ENCODE results near the gene LGALS12.

LGALS12 gene

DNA sequence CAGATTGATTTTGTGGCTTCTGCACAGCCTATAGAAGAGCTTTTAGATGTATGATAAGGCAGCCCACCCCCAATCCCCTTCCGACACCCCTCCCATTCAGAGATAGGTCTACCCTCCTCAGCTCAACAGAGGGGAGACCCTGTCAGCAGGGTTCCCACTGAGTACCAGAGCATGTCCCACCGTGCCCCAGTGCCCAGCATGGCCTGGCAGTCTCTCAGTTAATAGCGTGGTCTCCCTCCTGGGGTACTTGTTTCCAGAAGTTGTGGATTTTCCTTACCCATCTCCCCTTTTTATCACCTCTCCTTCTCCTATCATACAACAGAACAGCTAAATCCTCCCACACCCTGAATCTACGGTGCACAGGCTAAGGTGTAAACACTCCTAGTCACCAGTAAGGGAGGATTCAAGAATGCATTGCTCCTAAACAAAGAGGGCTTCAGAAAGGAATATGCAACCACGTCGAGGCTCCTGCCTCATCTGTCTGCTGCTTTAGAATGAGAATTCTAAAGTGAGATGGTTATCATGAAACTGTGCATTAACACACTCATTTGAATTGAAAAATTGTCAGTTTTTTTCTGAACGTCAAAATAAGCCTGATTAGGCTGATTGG is 50.6 kb downstream of the LGALS12 start:
- TF ChIP-seq Cebpa-rat (IDR thresholded peaks at IDR 0.05): no peak
- Histone ChIP-seq H3K9me3 (replicated peaks in 1 of 11) (no peaks in the 10 kb centered on the region), H3K36me3 (no peaks in the 10 kb centered on the region), H3K4me1 (peaks cover 23 to 45% (median 37%) of the 10 kb centered on the region in 10 experiments), H4K20me1 (no peaks in the 10 kb centered on the region), H3K4me2 (0 out of 22 replicates have a peak overlapping the region, but pooled peaks of 1 of the 11 experiments have one; percentile 2), H3K27me3 (no peaks in the 10 kb centered on the region), H3K27ac (no peak overlapping the region), H3K4me3 (no peak overlapping the region), H3K9ac (no peak overlapping the region)

GRCh38 chr11:63557570-63557969 is 51.7 kb downstream of the LGALS12 start:
- Histone ChIP-seq H3K4me3 (no peak overlapping the region), H3K4me1 (peaks cover 23 to 39% (median 37%) of the 10 kb centered on the region in 10 experiments), H3K36me3 (no peaks in the 10 kb centered on the region), H3K4me2 (no peak overlapping the region), H3K27me3 (no peaks in the 10 kb centered on the region), H3K9me3 (replicated peaks in 1 of 11) (no peaks in the 10 kb centered on the region), H3K9ac (no peak overlapping the region), H3K27ac (no peak overlapping the region), H4K20me1 (no peaks in the 10 kb centered on the region)
- TF ChIP-seq Cebpa-rat (IDR thresholded peaks at IDR 0.05): no peak

- H4K20me1 ChIP-seq: no peaks in the 10 kb centered on the region
- no peak overlapping the region for H3K27ac ChIP-seq
- no peak for TF ChIP-seq Cebpa-rat (IDR thresholded peaks at IDR 0.05)
- H3K4me1 ChIP-seq: peaks cover 14 to 29% (median 28%) of the 10 kb centered on the region in 10 experiments
- no peaks in the 10 kb centered on the region for H3K9me3 ChIP-seq (replicated peaks in 1 of 11)
- no peaks in the 10 kb centered on the region for H3K36me3 ChIP-seq
- H3K4me3 ChIP-seq: no peak overlapping the region
- H3K9ac ChIP-seq: no peak overlapping the region
- H3K4me2 ChIP-seq: no peak overlapping the region
- no peaks in the 10 kb centered on the region for H3K27me3 ChIP-seq
These were observed 52.7 kb downstream of the LGALS12 start for GRCh38 chr11:63558459-63559157.

- no peaks in the 10 kb centered on the region for H4K20me1 ChIP-seq
- H3K27ac ChIP-seq: peak overlapping the region in 1 of 11 experiments; percentile 26; a peak in 1 of 22 replicates
- H3K4me1 ChIP-seq: peaks cover 8 to 22% (median 19%) of the 10 kb centered on the region in 10 experiments; a peak in 17 of 20 replicates
- no peaks in the 10 kb centered on the region for H3K9me3 ChIP-seq (replicated peaks in 1 of 11)
- H3K4me3 ChIP-seq: no peak overlapping the region
- no peak overlapping the region for H3K9ac ChIP-seq
- TF ChIP-seq Cebpa-rat (IDR thresholded peaks at IDR 0.05): no peak
- peak overlapping the region; percentile 17 to 69 (median 45); a peak in 20 of 22 replicates for H3K4me2 ChIP-seq
- H3K27me3 ChIP-seq: no peaks in the 10 kb centered on the region
- no peaks in the 10 kb centered on the region for H3K36me3 ChIP-seq
These were observed 54.8 kb downstream of the LGALS12 start for GRCh38 chr11:63560506-63561180.

DNA sequence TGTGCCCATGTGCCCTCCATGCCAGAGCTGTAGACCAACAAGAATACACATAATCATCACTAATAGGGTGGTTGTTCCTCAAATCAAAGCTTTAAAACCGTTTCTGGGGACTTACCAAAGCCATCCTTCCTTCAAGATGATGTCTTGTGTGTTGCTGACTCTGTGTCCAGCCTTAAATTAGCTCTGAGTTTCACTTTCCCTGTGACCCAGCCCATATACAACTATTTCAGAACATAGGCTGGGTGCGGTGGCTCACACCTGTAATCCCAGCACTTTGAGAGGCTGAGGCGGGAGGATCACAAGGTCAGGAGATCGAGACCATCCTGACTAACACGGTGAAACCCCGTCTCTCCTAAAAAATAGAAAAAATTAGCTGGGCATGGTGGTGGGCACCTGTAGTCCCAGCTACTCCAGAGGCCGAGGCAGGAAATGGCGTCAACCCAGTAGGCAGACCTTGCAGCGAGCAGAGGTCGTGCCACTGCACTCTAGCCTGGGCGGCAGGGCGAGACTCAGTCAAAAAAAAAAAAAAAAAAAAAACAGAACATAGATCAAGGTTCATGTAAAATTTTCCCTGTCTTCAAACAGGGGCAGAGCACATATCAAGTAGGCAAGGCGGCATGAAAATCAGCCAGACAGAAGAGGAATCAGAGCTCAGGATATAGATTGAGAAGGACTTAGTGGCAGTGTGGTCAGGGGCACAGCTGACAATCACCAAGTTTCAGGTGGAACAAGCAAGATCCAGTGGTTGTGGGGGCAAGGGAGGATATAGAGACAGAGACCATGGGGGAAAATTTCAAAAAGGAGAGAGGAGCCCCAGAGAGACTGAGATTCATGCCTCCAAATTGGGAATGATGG is 57.5 kb downstream of the LGALS12 start, which contains the start of gene PLAAT2:
PLAAT2 (minus strand) TSS at position 179 of the 855 bp plus-strand sequence; CDS start at position 124, 55 bp downstream.
- no peak within 1 kb of the TSS for H3K4me2 ChIP-seq

DNA sequence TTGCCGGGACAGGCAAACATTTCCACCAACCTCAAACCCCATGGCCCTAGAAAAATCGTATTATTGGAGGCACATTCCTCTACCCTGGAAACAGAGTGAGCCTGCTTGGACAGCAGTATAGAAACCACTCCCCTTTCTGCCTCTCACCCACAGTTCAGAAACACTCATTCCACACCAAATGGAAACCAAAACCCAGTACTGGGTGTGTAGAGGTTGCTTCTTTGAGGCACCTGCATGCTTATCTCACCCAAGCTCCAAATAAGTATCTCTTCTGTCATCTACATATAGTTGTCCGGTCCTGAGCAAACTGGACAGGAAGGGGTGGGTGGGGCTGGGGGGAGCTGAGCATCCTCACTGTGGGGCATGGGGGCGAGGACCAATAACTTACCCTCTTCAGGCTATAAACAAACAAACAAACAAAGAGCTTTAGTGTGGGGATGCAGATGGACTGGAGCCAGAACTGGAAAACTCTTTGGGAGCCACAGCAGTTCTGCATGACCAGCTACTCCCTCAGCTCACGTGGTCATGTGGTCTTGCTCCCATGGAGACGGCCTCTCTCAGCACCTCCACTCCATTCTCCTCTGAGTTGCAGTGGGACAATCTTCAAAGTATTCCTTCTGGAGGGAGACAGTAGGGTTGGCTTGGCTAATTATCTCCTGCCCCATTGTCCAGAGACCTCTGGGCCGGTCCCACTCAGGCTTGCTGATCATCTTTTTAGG is 58.3 kb downstream of the LGALS12 start:
- no peak overlapping the region for H3K27ac ChIP-seq
- H3K4me1 ChIP-seq: peaks cover 31 to 50% (median 43%) of the 10 kb centered on the region in 10 experiments
- no peaks in the 10 kb centered on the region for H3K27me3 ChIP-seq
- TF ChIP-seq Cebpa-rat (IDR thresholded peaks at IDR 0.05): no peak
- no peak overlapping the region for H3K9ac ChIP-seq
- no peaks in the 10 kb centered on the region for H3K9me3 ChIP-seq (replicated peaks in 1 of 11)
- peak overlapping the region in 8 of 11 experiments; percentile 12 to 39 (median 26); a peak in 8 of 22 replicates for H3K4me2 ChIP-seq
- H3K36me3 ChIP-seq: no peaks in the 10 kb centered on the region
- H4K20me1 ChIP-seq: no peaks in the 10 kb centered on the region
- H3K4me3 ChIP-seq: no peak overlapping the region

More for the DNA sequence above, 57.5 kb downstream of the LGALS12 start, which contains the start of gene PLAAT2:
- no peak for TF ChIP-seq Cebpa-rat (IDR thresholded peaks at IDR 0.05)
- Histone ChIP-seq H3K9ac (no peak within 1 kb of the TSS), H3K9me3 (replicated peaks in 1 of 11) (no peaks in the 10 kb centered on the region), H3K4me1 (peaks cover 31 to 50% (median 43%) of the 10 kb centered on the region in 10 experiments), H3K27me3 (no peaks in the 10 kb centered on the region), H3K4me3 (no peak within 1 kb of the TSS), H4K20me1 (no peaks in the 10 kb centered on the region), H3K27ac (no peak within 1 kb of the TSS; a peak in 1 of 22 replicates), H3K36me3 (no peaks in the 10 kb centered on the region)

DNA sequence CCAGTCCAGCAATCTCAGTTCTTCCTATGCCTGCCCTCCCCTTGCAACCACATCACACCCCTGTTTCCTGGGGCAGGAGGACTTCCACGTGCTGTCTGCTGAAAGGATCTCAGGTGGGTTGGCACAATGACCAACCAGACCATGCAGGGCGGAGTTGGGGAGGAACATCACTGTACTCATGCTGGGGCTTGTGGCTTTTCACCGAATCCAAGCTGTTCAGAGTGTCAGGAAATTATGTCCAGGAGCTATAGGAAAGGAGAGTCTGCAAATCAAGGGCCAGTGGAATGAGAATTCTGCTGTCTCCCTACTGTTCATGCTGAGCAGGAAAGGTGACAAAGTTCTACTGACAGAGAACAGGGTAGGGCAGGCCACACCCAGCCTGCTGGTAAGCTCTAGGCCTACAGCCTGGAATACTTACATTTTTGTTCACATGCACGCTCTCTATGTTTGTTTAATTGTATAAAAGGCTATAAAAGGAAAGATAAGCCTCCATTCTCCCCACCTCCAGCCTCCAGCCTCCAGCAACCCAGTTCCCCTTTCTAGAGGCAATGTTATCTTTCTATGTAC is 59.0 kb downstream of the LGALS12 start:
- no peak overlapping the region for H3K4me3 ChIP-seq
- no peak overlapping the region for H3K27ac ChIP-seq
- H4K20me1 ChIP-seq: no peaks in the 10 kb centered on the region
- no peaks in the 10 kb centered on the region for H3K27me3 ChIP-seq
- peak overlapping the region in 8 of 11 experiments; percentile 12 to 39 (median 26); a peak in 8 of 22 replicates for H3K4me2 ChIP-seq
- no peaks in the 10 kb centered on the region for H3K9me3 ChIP-seq (replicated peaks in 1 of 11)
- no peak for TF ChIP-seq Cebpa-rat (IDR thresholded peaks at IDR 0.05)
- peaks cover 31 to 50% (median 43%) of the 10 kb centered on the region in 10 experiments for H3K4me1 ChIP-seq
- no peaks in the 10 kb centered on the region for H3K36me3 ChIP-seq
- no peak overlapping the region for H3K9ac ChIP-seq
